ENCODE measurements around the gene ESCO1.

The ESCO1 gene

GRCh38 chr18:21548647-21549046 lies 51.9 kb downstream of the ESCO1 start:
- peaks cover 21% of the 10 kb centered on the region for H3K36me3 ChIP-seq (replicated peaks)
- no peak for DNase-seq (ENCODE audit: low spot score in 2 of 2)
- no peaks in the 10 kb centered on the region for H3K4me1 ChIP-seq
- no peaks in the 10 kb centered on the region for H3K27me3 ChIP-seq (ENCODE audit: low read depth)
- H3K4me3 ChIP-seq = no peak overlapping the region
- H3K9me3 ChIP-seq = no peaks in the 10 kb centered on the region
- in situ Hi-C loops (cut with MboI; ENCODE audit: low sequenced_read_pairs) = no loop called here

- Histone ChIP-seq H3K27me3 (ENCODE audit: low read depth) (no peaks in the 10 kb centered on the region), H3K36me3 (replicated peaks) (peaks cover 5% of the 10 kb centered on the region; the same call in 1 of the 2 replicates), H3K4me3 (no peak overlapping the region), H3K9me3 (no peaks in the 10 kb centered on the region), H3K4me1 (no peaks in the 10 kb centered on the region)
- in situ Hi-C loops (cut with MboI; ENCODE audit: low sequenced_read_pairs) = no loop called here
- DNase-seq (ENCODE audit: low spot score in 2 of 2) = no peak
These were observed 54.1 kb downstream of the ESCO1 start for GRCh38 chr18:21546423-21546822.

GRCh38 chr18:21538230-21538629 lies 62.3 kb downstream of the ESCO1 start:
- no peaks in the 10 kb centered on the region for H3K27me3 ChIP-seq (ENCODE audit: low read depth)
- peaks cover 17% of the 10 kb centered on the region for H3K36me3 ChIP-seq (replicated peaks)
- in situ Hi-C loops (cut with MboI; ENCODE audit: low sequenced_read_pairs) = no loop called here
- no peak for DNase-seq (ENCODE audit: low spot score in 2 of 2)
- no peaks in the 10 kb centered on the region for H3K9me3 ChIP-seq
- 0 out of 2 replicates have a peak, but pooled peaks cover 2% of the 10 kb centered on the region for H3K4me1 ChIP-seq
- no peak overlapping the region for H3K4me3 ChIP-seq

- no peaks in the 10 kb centered on the region for H3K4me1 ChIP-seq
- H3K4me3 ChIP-seq = no peak overlapping the region
- no peaks in the 10 kb centered on the region for H3K9me3 ChIP-seq
- peaks cover 35% of the 10 kb centered on the region for H3K36me3 ChIP-seq (replicated peaks)
- no peak for DNase-seq (ENCODE audit: low spot score in 2 of 2)
- in situ Hi-C loops (cut with MboI; ENCODE audit: low sequenced_read_pairs) = no loop called here
- no peaks in the 10 kb centered on the region for H3K27me3 ChIP-seq (ENCODE audit: low read depth)
These were observed 66.2 kb downstream of the ESCO1 start for GRCh38 chr18:21534327-21534726.

- no peaks in the 10 kb centered on the region for H3K4me1 ChIP-seq
- peaks cover 55% of the 10 kb centered on the region for H3K36me3 ChIP-seq (replicated peaks)
- no peak overlapping the region for H3K4me3 ChIP-seq
- DNase-seq (ENCODE audit: low spot score in 2 of 2) = no peak
- in situ Hi-C loops (cut with MboI; ENCODE audit: low sequenced_read_pairs) = no loop called here
- H3K27me3 ChIP-seq (ENCODE audit: low read depth) = no peaks in the 10 kb centered on the region
- H3K9me3 ChIP-seq = no peaks in the 10 kb centered on the region
These were observed 74.0 kb downstream of the ESCO1 start for GRCh38 chr18:21526463-21526862.

- no peak overlapping the region for H3K4me3 ChIP-seq
- H3K36me3 ChIP-seq (replicated peaks) = peaks cover 50% of the 10 kb centered on the region
- in situ Hi-C loops (cut with MboI; ENCODE audit: low sequenced_read_pairs) = no loop called here
- H3K4me1 ChIP-seq = no peaks in the 10 kb centered on the region
- DNase-seq (ENCODE audit: low spot score in 2 of 2) = no peak
- H3K27me3 ChIP-seq (ENCODE audit: low read depth) = no peaks in the 10 kb centered on the region
- H3K9me3 ChIP-seq = no peaks in the 10 kb centered on the region
These were observed 74.6 kb downstream of the ESCO1 start for GRCh38 chr18:21525916-21526315.

GRCh38 chr18:21522530-21522929 lies 78.0 kb downstream of the ESCO1 start:
- Histone ChIP-seq H3K27me3 (ENCODE audit: low read depth) (no peaks in the 10 kb centered on the region), H3K36me3 (replicated peaks) (peaks cover 47% of the 10 kb centered on the region), H3K4me3 (no peak overlapping the region), H3K4me1 (no peaks in the 10 kb centered on the region), H3K9me3 (no peaks in the 10 kb centered on the region)
- in situ Hi-C loops (cut with MboI; ENCODE audit: low sequenced_read_pairs) = loop anchor here (25.0 kb wide), 1 partner anchor 90 kb away; the partner anchor contains the start of genes ESCO1 and SNRPD1
- DNase-seq (ENCODE audit: low spot score in 2 of 2) = no peak

- no peak for DNase-seq (ENCODE audit: low spot score in 2 of 2)
- peaks cover 42% of the 10 kb centered on the region for H3K36me3 ChIP-seq (replicated peaks)
- in situ Hi-C loops (cut with MboI; ENCODE audit: low sequenced_read_pairs) = loop anchor here (25.0 kb wide), 1 partner anchor 99 kb away; the partner anchor contains the start of genes ESCO1 and SNRPD1
These were observed 86.8 kb downstream of the ESCO1 start for GRCh38 chr18:21513741-21514140.

GRCh38 chr18:21513292-21513691 lies 87.2 kb downstream of the ESCO1 start:
- Histone ChIP-seq H3K4me3 (no peak overlapping the region), H3K9me3 (no peaks in the 10 kb centered on the region), H3K27me3 (ENCODE audit: low read depth) (no peaks in the 10 kb centered on the region), H3K36me3 (replicated peaks) (peaks cover 38% of the 10 kb centered on the region), H3K4me1 (no peaks in the 10 kb centered on the region)
- in situ Hi-C loops (cut with MboI; ENCODE audit: low sequenced_read_pairs) = loop anchor here (25.0 kb wide), 1 partner anchor 99 kb away; the partner anchor contains the start of genes ESCO1 and SNRPD1
- no peak for DNase-seq (ENCODE audit: low spot score in 2 of 2)

More at GRCh38 chr18:21513741-21514140, 86.8 kb downstream of the ESCO1 start:
- Histone ChIP-seq H3K4me1 (no peaks in the 10 kb centered on the region), H3K9me3 (no peaks in the 10 kb centered on the region), H3K4me3 (no peak overlapping the region), H3K27me3 (ENCODE audit: low read depth) (no peaks in the 10 kb centered on the region)

- DNase-seq (ENCODE audit: low spot score in 2 of 2) = no peak
- Histone ChIP-seq H3K36me3 (replicated peaks) (peaks cover 18% of the 10 kb centered on the region), H3K4me3 (no peak overlapping the region), H3K27me3 (ENCODE audit: low read depth) (no peaks in the 10 kb centered on the region), H3K4me1 (no peaks in the 10 kb centered on the region), H3K9me3 (no peaks in the 10 kb centered on the region)
- in situ Hi-C loops (cut with MboI; ENCODE audit: low sequenced_read_pairs) = loop anchor here (25.0 kb wide), 1 partner anchor 103 kb away; the partner anchor contains the start of genes ESCO1 and SNRPD1
These were observed 91.4 kb downstream of the ESCO1 start for GRCh38 chr18:21509062-21509461.

GRCh38 chr18:21507913-21508701 lies 92.4 kb downstream of the ESCO1 start:
- H3K9me3 ChIP-seq = no peaks in the 10 kb centered on the region
- in situ Hi-C loops (cut with MboI; ENCODE audit: low sequenced_read_pairs) = loop anchor here (25.0 kb wide), 1 partner anchor 104 kb away; the partner anchor contains the start of genes ESCO1 and SNRPD1
- no peaks in the 10 kb centered on the region for H3K4me1 ChIP-seq
- DNase-seq (ENCODE audit: low spot score in 2 of 2) = no peak
- no peaks in the 10 kb centered on the region for H3K27me3 ChIP-seq (ENCODE audit: low read depth)
- peaks cover 9% of the 10 kb centered on the region for H3K36me3 ChIP-seq (replicated peaks)
- no peak overlapping the region for H3K4me3 ChIP-seq

- Histone ChIP-seq H3K4me3 (no peak overlapping the region), H3K9me3 (no peaks in the 10 kb centered on the region), H3K4me1 (no peaks in the 10 kb centered on the region), H3K27me3 (ENCODE audit: low read depth) (no peaks in the 10 kb centered on the region), H3K36me3 (replicated peaks) (peaks cover 3% of the 10 kb centered on the region; the same call in 1 of the 2 replicates)
- in situ Hi-C loops (cut with MboI; ENCODE audit: low sequenced_read_pairs) = loop anchor here (25.0 kb wide), 1 partner anchor 110 kb away; the partner anchor contains the start of genes ESCO1 and SNRPD1
- DNase-seq (ENCODE audit: low spot score in 2 of 2) = no peak
These were observed 97.8 kb downstream of the ESCO1 start for GRCh38 chr18:21502661-21503060.

GRCh38 chr18:21499997-21500396 lies 100.5 kb downstream of the ESCO1 start:
- no peak overlapping the region for H3K4me3 ChIP-seq
- no peaks in the 10 kb centered on the region for H3K9me3 ChIP-seq
- H3K4me1 ChIP-seq = no peaks in the 10 kb centered on the region
- no peak for DNase-seq (ENCODE audit: low spot score in 2 of 2)
- H3K27me3 ChIP-seq (ENCODE audit: low read depth) = no peaks in the 10 kb centered on the region
- H3K36me3 ChIP-seq (replicated peaks) = peaks cover 6% of the 10 kb centered on the region; the same call in 1 of the 2 replicates
- in situ Hi-C loops (cut with MboI; ENCODE audit: low sequenced_read_pairs) = loop anchor here (25.0 kb wide), 1 partner anchor 112 kb away; the partner anchor contains the start of genes ESCO1 and SNRPD1

- no peak overlapping the region for H3K4me3 ChIP-seq
- H3K27me3 ChIP-seq (ENCODE audit: low read depth) = no peaks in the 10 kb centered on the region
- in situ Hi-C loops (cut with MboI; ENCODE audit: low sequenced_read_pairs) = no loop called here
These were observed 104.1 kb downstream of the ESCO1 start for GRCh38 chr18:21496277-21496835.

More at GRCh38 chr18:21496277-21496835, 104.1 kb downstream of the ESCO1 start:
- Histone ChIP-seq H3K4me1 (no peaks in the 10 kb centered on the region), H3K9me3 (no peaks in the 10 kb centered on the region), H3K36me3 (replicated peaks) (peaks cover 3% of the 10 kb centered on the region; the same call in 1 of the 2 replicates)
- DNase-seq (ENCODE audit: low spot score in 2 of 2) = no peak
